HG02642 (cell line): ENCODE results near the gene BRD3.
A peak's percentile ranks its signal among the peaks of the same experiment; 100 is the strongest.
"Not testable (repeated sequence)": the region's sequence is repeated elsewhere in the genome, so short reads cannot be mapped to it uniquely, and the experiment has no call there.

Source experiments
- ATAC-seq: cut with Tn5 transposase; IDR thresholded peaks from one replicate; pipeline ENCODE4 v1.9.1; 2021; ENCODE audit warnings: mild to moderate bottlenecking; ENCODE audit not compliant: unreplicated experiment, poor library complexity

Gene BRD3

GRCh38 chr9:133995012-133995896, 72.6 kb downstream of the BRD3 start:
- ATAC-seq = no peak

DNA sequence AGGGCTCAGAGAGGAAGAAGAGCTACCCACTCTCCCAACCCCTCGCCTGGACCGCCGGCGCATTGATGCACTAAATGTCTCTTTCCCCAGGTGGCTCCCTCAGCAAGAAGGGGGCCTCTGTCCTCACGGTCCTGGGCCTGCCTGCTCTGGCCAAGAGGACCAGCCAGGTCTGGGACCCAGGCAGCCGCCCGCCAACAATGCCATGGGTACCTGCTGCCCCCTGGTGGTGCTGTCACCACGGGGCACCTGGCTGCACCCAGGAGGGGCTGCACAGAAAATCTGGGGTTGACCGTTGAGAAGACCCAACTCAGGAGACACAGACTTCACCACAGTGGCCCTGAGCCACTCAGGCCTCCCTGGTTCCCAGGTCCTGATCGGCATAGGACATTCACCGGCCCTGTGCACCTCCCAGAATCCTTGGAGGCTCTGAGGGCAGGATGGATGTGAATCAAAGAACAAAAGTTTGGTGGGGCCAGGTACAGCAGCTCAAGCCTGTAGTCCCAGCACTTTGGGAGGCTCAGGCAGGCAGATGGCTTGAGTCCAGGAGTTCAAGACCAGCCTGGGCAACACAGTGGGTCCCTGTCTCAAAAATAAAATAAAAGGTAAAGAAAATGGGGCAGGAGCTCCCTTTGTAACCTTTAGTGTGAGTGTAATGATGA, 73.3 kb downstream of the BRD3 start:
- ATAC-seq = no peak

DNA sequence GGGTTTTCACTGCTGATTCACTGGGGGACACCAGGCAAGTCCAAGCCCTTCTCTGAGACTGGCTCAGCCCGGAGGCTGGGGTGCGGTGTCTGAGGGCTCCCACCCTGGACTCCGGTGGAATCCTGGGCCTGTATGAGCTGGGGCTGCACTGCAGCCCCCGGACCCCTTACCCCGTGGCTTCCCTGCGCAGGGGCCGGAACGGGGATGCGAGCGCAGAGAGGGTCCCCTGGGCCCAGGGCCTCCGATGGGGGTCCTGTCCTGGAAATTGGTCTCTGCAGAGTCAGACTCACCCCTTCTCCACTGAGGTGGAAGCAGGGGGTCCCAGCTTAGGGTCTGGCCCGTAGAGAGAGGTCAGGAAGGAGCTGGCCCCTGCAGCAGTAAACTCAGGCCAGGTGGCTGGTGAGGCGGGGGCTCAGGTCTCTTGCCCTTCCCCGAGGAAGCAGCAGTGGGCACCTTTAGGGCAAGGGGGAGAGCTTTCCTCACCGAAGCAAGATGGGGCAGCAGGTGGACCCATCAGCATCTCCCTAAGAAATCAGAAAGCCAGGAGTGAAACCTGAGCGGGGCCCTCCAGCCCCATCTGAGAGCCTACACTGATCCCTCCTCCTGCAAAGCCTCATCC, 74.1 kb downstream of the BRD3 start:
- no peak for ATAC-seq

DNA sequence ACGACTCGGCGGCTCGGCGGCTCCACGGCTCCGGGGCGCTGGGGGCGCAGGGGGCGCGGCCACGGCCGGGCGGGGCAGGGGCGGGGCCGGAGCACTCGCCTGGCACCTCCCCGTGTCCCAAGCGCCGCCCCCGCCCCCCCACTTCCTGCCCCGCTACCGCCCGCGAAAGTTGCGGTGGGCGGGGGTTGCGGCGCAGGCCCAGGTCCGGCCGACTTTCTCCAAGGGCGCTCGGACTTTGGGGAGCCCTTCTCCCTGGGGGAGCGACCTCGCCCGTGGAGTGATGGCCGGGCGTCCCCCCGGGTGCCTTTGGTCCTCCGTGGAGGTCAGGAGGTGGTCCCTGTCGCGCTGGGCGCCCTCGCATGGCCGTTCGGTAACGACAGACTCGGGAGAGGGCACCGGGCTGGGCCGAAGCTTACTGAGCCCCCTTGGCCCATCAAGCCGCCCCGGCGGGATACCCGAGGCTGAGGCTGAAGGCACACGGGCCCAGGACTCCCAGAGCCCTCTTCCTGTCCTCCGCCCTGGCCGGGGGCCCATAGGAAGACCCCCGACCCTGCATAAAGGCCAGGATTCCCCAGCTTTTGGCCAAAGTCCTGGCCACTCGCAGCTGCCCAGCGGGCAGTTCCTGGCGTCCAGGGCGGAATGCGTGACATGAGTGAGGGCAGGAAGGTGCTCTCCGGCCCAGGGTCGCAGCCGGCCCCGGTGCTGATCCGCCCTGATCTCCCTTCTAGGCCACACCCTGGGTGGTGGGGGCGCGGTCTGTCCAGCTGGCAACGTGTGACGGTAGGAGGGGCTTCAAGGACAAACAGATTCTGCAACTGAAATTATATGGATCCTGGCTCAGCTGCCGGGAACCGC, 74.8 kb downstream of the BRD3 start:
- peak; percentile 61 for ATAC-seq

DNA sequence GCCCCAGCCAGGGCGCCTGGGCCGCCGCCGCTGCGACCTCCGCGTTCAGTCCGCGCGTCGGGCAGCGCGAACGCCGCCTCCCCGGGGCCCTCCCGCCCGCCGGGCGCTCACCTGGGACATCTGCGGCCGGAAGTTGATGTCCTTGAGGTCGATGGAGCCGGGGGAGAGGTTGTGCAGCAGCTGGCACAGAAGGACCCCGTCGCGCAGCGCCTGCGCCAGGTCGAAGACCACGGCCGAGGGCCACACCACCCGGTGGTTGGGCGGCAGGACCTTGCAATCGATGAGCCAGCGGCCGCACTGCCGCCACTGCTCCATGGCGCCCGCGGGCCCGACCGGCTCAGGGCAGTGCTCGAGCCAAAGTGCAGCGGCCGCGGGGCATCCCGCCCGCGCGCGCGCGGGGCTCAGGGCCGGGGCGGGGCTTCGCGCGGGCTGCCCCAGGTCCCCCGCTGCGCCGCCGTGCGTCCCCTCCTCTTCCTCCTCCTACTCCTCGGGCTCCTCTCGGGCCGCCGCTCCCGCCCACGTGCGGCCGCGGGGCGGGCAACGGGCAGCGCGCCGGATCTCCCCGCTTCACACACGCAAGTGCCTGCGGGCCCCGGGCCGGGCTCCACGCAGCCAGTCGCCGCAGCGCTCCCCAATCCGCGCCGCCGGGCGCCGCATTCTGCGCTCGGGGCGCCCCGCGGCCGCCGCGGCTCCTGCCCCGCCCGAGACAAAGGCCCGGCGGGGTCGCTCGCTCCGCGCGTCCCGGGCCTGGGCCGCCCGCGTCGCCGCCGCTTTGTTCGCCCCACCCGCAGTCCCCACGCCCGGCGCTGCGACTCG, 75.7 kb downstream of the BRD3 start, which contains the start of gene VAV2:
Gene VAV2 (minus strand): TSS at position 361 of the 816 bp plus-strand sequence. CDS start 46 bp downstream, at position 315.
- peak; percentile 65 for ATAC-seq

DNA sequence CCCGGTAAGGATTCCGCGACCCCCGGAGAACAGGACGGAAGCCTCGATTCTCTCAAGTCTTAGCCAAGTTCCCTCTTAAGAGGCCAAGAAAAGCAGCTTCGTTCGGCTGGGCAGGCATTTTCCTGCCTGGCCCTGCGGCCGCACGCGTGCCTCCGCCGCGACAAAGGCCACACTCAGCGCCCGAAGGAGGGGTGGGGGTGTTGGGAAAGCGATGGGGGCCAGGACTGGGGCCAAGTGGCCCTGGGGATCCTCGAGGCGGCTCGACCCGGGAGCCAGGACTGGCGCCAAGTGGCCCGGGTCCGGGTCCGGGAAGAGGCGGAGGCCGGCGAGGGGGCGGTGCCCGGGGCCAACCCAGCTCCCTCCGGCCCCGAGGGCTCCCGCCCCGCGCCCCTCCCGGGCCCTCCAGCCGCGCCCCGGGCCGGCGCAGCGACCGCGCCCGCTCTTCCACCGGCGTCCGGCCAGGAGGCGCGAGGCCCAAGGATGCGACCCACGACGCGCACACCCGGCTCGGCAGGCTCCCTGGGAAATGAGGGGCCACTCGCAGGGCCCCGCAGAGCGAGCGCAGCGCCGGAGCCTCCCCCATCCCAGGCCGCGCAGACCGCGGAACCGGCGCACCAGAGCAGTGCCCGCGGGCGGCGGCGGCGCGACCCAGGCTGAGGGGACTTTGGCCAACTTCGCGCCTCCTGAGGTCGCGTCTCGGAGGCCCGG, 76.5 kb downstream of the BRD3 start:
- peak; percentile 12 for ATAC-seq

- no peak for ATAC-seq
Measured at GRCh38 chr9:133990366-133991213, 77.2 kb downstream of the BRD3 start.

DNA sequence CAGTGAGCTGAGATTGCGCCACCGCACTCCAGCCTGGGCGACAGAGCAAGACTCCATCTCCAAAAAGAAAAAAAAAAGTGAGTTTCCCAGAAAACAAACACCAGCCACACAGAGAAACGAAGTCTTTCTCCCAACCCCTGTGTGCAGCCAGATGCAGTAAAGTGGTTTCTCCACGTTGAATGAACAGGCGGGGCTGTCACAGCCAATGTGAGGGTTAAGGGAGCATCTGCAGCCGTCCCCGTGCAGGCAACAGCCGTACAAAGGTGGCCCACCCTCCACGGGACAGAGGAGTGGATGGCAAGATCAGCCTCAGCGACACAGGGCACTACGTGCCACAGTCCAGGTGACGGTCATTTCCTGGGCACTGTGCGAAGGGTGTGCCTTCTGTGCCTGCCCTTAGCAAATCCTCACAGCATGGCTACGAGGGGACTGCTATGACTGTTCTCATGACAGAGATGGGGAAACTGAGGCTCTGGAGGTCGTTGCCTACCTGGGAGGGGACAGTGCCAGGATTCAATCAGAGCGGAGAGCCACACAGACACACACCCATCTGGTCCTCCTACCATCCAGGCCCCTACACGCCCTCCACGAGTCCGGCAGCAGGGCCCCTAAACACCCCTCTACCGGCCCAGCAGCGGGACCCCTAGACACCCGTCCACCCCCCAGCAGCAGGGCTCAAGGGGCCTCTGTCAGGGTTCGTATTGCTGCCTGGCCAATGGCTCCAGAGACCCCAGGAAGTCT, 78.0 kb downstream of the BRD3 start:
- no peak for ATAC-seq

DNA sequence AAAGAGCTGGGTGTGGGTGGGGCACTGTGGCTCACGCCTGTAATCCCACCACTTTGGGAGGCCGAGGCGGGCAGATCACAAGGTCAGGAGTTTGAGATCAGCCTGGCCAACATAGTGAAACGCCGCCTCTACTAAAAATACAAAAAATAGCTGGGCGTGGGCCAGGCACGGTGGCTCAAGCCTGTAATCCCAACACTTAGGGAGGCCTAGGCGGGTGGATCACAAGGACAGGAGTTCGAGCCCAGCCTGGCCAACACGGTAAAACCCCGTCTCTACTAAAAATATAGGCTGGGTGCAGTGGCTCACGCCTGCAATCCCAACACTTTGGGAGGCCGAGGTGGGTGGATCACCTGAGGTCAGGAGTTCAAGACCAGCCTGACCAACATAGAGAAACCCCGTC, 79.1 kb downstream of the BRD3 start:
- not testable (repeated sequence) for ATAC-seq

GRCh38 chr9:133987946-133988665, 79.7 kb downstream of the BRD3 start:
- no peak for ATAC-seq

GRCh38 chr9:133987446-133987788, 80.4 kb downstream of the BRD3 start:
- ATAC-seq = no peak

- no peak for ATAC-seq
Measured at GRCh38 chr9:133986774-133987445, 80.9 kb downstream of the BRD3 start.

DNA sequence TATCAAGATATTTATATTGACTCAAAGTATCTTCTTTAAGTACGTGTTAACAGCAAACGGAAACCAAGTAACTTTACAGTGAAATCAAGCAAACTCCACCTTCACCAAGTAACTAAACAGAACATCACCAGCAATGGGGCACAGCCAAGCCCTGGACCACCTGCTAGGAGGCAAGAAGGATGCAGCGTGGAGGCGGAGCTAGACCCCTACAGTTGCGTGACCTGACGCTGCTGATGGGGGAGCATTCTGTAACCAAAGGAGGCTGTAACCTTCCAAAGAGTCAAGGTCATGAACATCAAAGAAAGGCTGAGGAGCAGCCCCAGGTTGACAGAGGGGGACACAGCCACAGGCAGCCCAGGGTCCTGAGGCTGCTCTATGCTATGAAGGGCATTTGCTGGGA, 81.8 kb downstream of the BRD3 start:
- ATAC-seq = no peak

DNA sequence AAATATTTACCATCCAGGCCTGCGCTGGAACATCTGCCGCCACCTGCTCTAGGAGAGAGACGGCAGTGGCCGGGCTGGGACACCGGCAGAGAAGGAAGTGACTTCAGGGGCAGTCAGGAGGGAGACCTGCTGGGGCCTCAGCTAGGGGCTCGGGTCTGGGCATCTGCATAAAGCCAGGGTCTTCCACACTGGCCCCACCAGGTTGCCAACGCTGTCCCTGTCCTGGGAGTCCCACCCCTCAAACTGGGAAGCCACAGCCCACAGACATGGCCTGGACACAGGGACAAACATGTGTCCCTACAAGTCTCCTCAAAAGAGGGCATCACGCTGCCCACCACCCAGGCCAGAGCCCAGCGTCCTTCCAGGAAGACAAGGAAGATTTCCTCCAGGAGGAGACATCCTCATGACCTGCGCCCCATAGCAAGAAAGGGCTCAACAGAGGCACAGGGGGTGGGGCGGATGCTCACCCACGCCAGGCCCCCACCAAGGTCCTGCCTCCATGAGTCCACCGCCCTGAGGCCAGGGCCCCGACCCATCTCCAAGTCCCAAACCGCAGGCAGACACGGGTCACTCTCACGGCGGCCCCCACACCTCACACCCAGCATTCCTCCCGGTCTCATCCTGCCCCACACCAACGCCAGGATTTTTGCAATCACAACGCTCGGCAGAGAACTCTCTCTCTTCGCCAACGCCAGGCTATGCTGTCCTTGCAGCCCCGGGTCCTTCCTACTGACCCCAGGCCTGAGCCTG, 84.7 kb downstream of the BRD3 start:
- ATAC-seq = no peak

DNA sequence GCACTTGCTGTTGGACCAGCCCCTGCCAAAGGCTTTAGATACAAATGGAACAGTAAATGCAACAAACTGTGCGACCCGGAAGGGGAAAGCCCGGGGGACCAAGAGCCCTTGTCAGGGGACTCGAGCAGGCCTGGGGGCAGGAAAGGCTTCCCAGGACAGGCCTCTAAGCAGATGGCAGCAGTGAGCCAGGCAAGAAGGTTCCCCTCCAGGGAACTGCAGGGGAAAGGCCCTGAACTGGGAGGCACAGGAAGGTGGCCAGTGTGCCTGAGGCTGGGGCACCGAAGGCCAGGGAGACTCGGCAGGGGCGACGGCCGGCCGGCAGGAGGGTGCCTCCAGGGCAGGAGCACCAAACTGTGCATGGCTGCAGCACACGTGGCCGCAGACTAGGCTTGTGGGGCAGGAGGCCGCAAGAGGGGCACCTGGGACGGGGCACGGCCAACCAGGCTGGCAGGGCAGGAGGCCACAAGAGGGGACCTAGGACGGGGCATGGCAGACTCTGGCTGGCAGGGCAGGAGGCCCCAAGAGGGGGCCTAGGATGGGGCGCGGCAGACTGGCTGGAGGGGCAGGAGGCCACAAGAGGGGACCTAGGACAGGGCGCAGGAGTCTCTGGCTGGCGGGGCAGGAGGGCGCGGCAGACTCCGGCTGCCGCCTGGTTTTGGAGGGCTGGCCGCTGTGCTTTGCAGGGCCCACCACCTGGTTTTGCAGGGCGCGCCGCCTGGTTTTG, 85.7 kb downstream of the BRD3 start:
- ATAC-seq = no peak
